HepG2 (cell line): ENCODE results near the gene GCG. TPM values are rescaled to one million over a fixed set of nuclear protein-coding genes. Genes with fewer than 3 reads are reported as not detected.

ENCODE experiments used
- AHDC1 ChIP-seq: sonication (generic); formaldehyde crosslinking; IDR thresholded peaks from 2 replicates; pipeline ENCODE4 v1.5.1; 2020; ENCODE audit warnings: mild to moderate bottlenecking, missing genetic modification reagents, borderline replicate concordance
- AHR ChIP-seq: IDR thresholded peaks from 2 replicates; pipeline ENCODE4 v1.6.1; 2018; ENCODE audit warnings: missing genetic modification reagents, missing compliant biosample characterization
- CREB3 ChIP-seq: sonication (generic); formaldehyde crosslinking; IDR thresholded peaks from 2 replicates; pipeline ENCODE4 v1.5.0; 2020; ENCODE audit warnings: missing genetic modification reagents
- HDAC2 ChIP-seq: sonication (generic); formaldehyde crosslinking; IDR thresholded peaks from 2 replicates; pipeline ENCODE4 v1.4.0; 2020; ENCODE audit warnings: missing genetic modification reagents
- HMG20A ChIP-seq: IDR thresholded peaks from 2 replicates; pipeline ENCODE4 v1.6.1; 2016; ENCODE audit warnings: borderline replicate concordance
- KLF11 ChIP-seq: IDR thresholded peaks from 2 replicates; pipeline ENCODE4 v1.6.1; 2016; ENCODE audit warnings: missing compliant biosample characterization
- MTA1 ChIP-seq: sonication (generic); formaldehyde crosslinking; IDR thresholded peaks from 2 replicates; pipeline ENCODE4 v1.4.0; 2020; ENCODE audit warnings: missing genetic modification reagents, mild to moderate bottlenecking, borderline replicate concordance
- MTF1 ChIP-seq: sonication (generic); formaldehyde crosslinking; IDR thresholded peaks from 2 replicates; pipeline ENCODE4 v1.5.0; 2020; ENCODE audit warnings: missing genetic modification reagents
- MXI1 ChIP-seq: IDR thresholded peaks from 3 replicates; pipeline ENCODE4 v1.6.1; 2012; ENCODE audit warnings: low read depth, low read length, inconsistent platforms, borderline replicate concordance
- NCOR1 ChIP-seq: fragments of 200-600 bp; sonication (generic); IDR thresholded peaks from 2 replicates; pipeline ENCODE4 v1.7.0; 2017; ENCODE audit warnings: antibody characterized with exemption, low read length, borderline replicate concordance
- PRDM15 ChIP-seq: sonication (generic); formaldehyde crosslinking; IDR thresholded peaks from 2 replicates; pipeline ENCODE4 v1.4.0; 2020; ENCODE audit warnings: missing genetic modification reagents
- SALL1 ChIP-seq: sonication (generic); formaldehyde crosslinking; IDR thresholded peaks from 2 replicates; pipeline ENCODE4 v1.8.0; 2022; ENCODE audit warnings: mild to moderate bottlenecking, missing genetic modification reagents
- SP1 ChIP-seq, 2 experiments: fragments of 450-650 bp in 1 of 2; sonication (generic) in 1 of 2; formaldehyde crosslinking in 1 of 2; IDR thresholded peaks; 2 replicates each; pipeline versions ENCODE4 v1.4.0 to v1.6.1; 2016 to 2020; ENCODE audit warnings: missing genetic modification reagents in 1 of 2
- SUZ12 ChIP-seq: fragments of 150-350 bp; IDR thresholded peaks from 2 replicates; pipeline ENCODE4 v1.6.1; 2014; ENCODE audit warnings: low read depth, low read length
- TBX3 ChIP-seq: fragments of 450-650 bp; IDR thresholded peaks from 2 replicates; pipeline ENCODE4 v1.6.1; 2017; ENCODE audit warnings: antibody characterized with exemption, mild to moderate bottlenecking, inconsistent platforms, borderline replicate concordance
- TCF12 ChIP-seq, 2 experiments: fragments of 450-650 bp in 1 of 2; sonication (generic) in 1 of 2; formaldehyde crosslinking in 1 of 2; IDR thresholded peaks; 2 replicates each; pipeline versions ENCODE4 v1.6.1 to v1.8.0; 2017 to 2022; ENCODE audit warnings: antibody characterized with exemption in 1 of 2, mild to moderate bottlenecking in 1 of 2, missing genetic modification reagents in 1 of 2, moderate library complexity in 1 of 2
- ZNF24 ChIP-seq: fragments of 450-650 bp; IDR thresholded peaks from 2 replicates; pipeline ENCODE4 v1.6.1; 2017; ENCODE audit warnings: antibody characterized with exemption, mild to moderate bottlenecking
- ZNF614 ChIP-seq: IDR thresholded peaks from 2 replicates; pipeline ENCODE4 v1.6.1; 2018; ENCODE audit warnings: missing biosample characterization, missing genetic modification reagents, inconsistent platforms, borderline replicate concordance
- ZNF709 ChIP-seq: sonication (generic); formaldehyde crosslinking; IDR thresholded peaks from 2 replicates; pipeline ENCODE4 v1.5.0; 2020; ENCODE audit warnings: mild to moderate bottlenecking, missing genetic modification reagents
- ZNF883 ChIP-seq: sonication (generic); formaldehyde crosslinking; IDR thresholded peaks from 2 replicates; pipeline ENCODE4 v1.5.1; 2020; ENCODE audit warnings: mild to moderate bottlenecking, missing genetic modification reagents; ENCODE audit errors: not compliant biosample characterization
- polyA plus RNA-seq, 8 experiments: library from polyadenylated mRNA; depleted of rRNA in 3 of 8; stranded (reverse) in 7 of 8; unstranded in 1 of 8; fragments of >200 nt; fragmentation: Illumina TruSeq in 4 of 8; extraction: Trizol in 4 of 8; gene quantifications; 2 replicates each; pipeline versions ENCODE4 v1.2.1 to v1.2.3, GENCODE V29; 2011 to 2016; ENCODE audit warnings: low read depth in 4 of 8, missing spikeins in 1 of 8, mixed read lengths in 1 of 8; ENCODE audit not compliant: insufficient read depth in 1 of 8
- total RNA-seq, 5 experiments: library from RNA; depleted of rRNA; stranded (reverse); fragments of >200 nt; fragmentation: Illumina TruSeq; extraction: Trizol; gene quantifications; 2 replicates each; pipeline ENCODE4 v1.2.3, GENCODE V29; 2016; ENCODE audit warnings: low read depth in 1 of 5

GCG gene
- total and polyA plus RNA-seq, 2 of the 13 experiments (the other 11 are each of a cell fraction or from before 2014, with no cell fraction given): not detected

GRCh38 chr2:162100579-162100978 is 51.5 kb downstream of the GCG start (continued):
- peak; percentile 66; the same call in 1 of the 2 replicates for TF ChIP-seq AHDC1 (CRISPR knock-in tag)
- TF ChIP-seq HMG20A (CRISPR knock-in tag): peak; percentile 85; the same call in 1 of the 2 replicates
- TF ChIP-seq MXI1: no peak
- TF ChIP-seq ZNF883 (CRISPR knock-in tag): no peak
- TF ChIP-seq AHR (CRISPR knock-in tag): no peak
- no peak for TF ChIP-seq ZNF709 (CRISPR knock-in tag)
- no peak for TF ChIP-seq SUZ12
- TF ChIP-seq SALL1 (CRISPR knock-in tag): no peak
- TF ChIP-seq TCF12 (IDR thresholded peaks at IDR 0.05): no peak
- no peak for TF ChIP-seq TCF12 (CRISPR knock-in tag; IDR thresholded peaks at IDR 0.05)
- TF ChIP-seq MTF1 (CRISPR knock-in tag): no peak
- no peak for TF ChIP-seq SP1 (IDR thresholded peaks at IDR 0.05)
- TF ChIP-seq SP1 (CRISPR knock-in tag; IDR thresholded peaks at IDR 0.05): no peak
- TF ChIP-seq NCOR1: peak; percentile 86; the same call in 1 of the 2 replicates
- TF ChIP-seq MTA1 (CRISPR knock-in tag): no peak
- TF ChIP-seq KLF11 (CRISPR knock-in tag): no peak
- TF ChIP-seq ZNF24: no peak
- 0 out of 2 replicates have a peak, but pooled peaks have one; percentile 24 for TF ChIP-seq TBX3
- TF ChIP-seq CREB3: no peak
- TF ChIP-seq ZNF614 (CRISPR knock-in tag): no peak
- no peak for TF ChIP-seq HDAC2 (CRISPR knock-in tag)
- no peak for TF ChIP-seq PRDM15 (CRISPR knock-in tag)
